GM12865 (cell line): ENCODE measurements around the gene CRIM1.

Experiments used
- DNase-seq: peaks from one replicate; pipeline ENCODE4 v3.0.0; 2010; ENCODE audit warnings: low read depth
- H3K4me3 ChIP-seq: 2 replicates; pipeline ENCODE4 v1.5.1; 2011; ENCODE audit warnings: mild to moderate bottlenecking, low read depth, low read length, control low read depth
- CTCF ChIP-seq: IDR thresholded peaks from 2 replicates; pipeline ENCODE4 v1.5.1; 2011; ENCODE audit warnings: low read length, control low read depth, low read depth, inconsistent platforms; ENCODE audit not compliant: insufficient read depth; ENCODE audit errors: missing control alignments

The CRIM1 gene

GRCh38 chr2:36487947-36488346 lies 132.4 kb downstream of the CRIM1 start:
- no peak for DNase-seq
- no peak overlapping the region for H3K4me3 ChIP-seq
- TF ChIP-seq CTCF = no peak

- TF ChIP-seq CTCF = no peak
- DNase-seq = no peak
These were observed 133.7 kb downstream of the CRIM1 start for GRCh38 chr2:36489281-36489680.

GRCh38 chr2:36490749-36491148 lies 135.2 kb downstream of the CRIM1 start:
- no peak overlapping the region for H3K4me3 ChIP-seq
- DNase-seq = no peak

More at GRCh38 chr2:36489281-36489680, 133.7 kb downstream of the CRIM1 start:
- no peak overlapping the region for H3K4me3 ChIP-seq

DNA sequence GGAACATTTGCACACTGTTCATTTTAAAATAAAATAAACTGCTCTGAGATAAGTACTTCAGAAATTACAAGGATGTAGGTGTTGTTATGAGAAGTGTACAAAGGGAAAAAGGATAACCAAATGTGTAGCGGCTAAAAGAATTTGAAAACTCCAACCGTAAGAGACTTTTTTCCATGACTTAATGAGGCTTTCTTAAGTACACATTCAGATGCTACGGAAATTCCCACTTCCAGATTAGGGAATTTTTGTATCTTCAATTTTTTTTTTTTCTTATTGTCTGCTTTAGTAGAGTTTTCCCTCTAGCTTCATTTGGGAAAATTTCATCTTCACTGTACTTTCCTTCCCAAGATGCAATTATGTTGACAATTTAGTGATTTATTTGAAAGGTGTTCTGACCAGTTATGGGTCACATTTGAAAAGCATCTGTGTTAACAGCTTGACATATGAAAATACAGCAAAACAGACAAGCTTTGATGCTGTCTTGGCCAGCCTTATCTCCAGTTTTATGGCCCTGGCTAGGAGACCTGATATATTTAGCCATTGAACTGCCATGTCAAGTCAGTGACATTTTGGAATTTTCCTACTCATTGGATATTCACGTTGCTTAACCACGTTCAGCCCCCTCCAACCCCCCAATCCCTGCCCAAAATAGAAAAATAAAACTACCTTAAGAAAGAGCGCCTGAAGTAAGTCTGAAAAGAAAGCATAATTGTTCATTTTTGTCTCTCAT lies 136.8 kb downstream of the CRIM1 start:
- no peak overlapping the region for H3K4me3 ChIP-seq
- no peak for DNase-seq
- no peak for TF ChIP-seq CTCF

More at GRCh38 chr2:36490749-36491148, 135.2 kb downstream of the CRIM1 start:
- no peak for TF ChIP-seq CTCF

GRCh38 chr2:36493306-36493705 lies 137.7 kb downstream of the CRIM1 start:
- TF ChIP-seq CTCF = no peak
- no peak overlapping the region for H3K4me3 ChIP-seq
- no peak for DNase-seq

GRCh38 chr2:36497570-36498163 lies 142.1 kb downstream of the CRIM1 start:
- H3K4me3 ChIP-seq = no peak overlapping the region
- TF ChIP-seq CTCF = no peak
- DNase-seq = no peak
